Gastroesophageal sphincter (tissue), 3 donors: ENCODE measurements around the gene HIGD1A.

Source experiments
- POLR2AphosphoS5 ChIP-seq: sonication (generic); formaldehyde crosslinking; IDR thresholded peaks from one replicate; pipeline ENCODE4 v1.6.1; 2017; ENCODE audit warnings: antibody characterized with exemption
- TF ChIP-seq, protein P1 (sequence below), 4 experiments: fragments of 200-600 bp in 2 of 4; fragments of 450-650 bp in 2 of 4; sonication (generic) in 1 of 4; IDR thresholded peaks; one replicate each; pipeline ENCODE4 v1.5.1; 2017 to 2019; ENCODE audit warnings: antibody characterized with exemption in 4 of 4, mild to moderate bottlenecking in 2 of 4, moderate library complexity in 2 of 4

DNA sequence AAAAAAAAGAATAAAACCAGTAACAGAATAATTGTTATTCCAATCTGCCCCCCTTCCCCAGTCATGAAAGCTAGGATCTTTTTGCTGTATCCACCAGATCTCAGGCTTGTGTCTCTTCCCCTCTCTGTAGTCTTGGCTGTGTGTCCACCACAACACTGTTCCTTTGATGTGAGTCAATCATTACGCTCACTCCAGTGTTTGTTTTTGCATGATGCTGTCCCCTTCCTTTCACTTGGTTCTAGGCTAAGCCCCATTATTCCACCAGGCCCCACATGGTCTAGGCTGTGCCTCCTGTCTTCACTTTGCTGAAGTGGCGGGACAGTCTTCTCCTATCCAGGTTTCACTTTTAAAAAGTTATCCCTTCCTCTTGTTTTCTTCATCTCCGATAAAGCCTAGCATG lies 18.5 kb upstream of the HIGD1A start:
- TF ChIP-seq, protein P1, sequence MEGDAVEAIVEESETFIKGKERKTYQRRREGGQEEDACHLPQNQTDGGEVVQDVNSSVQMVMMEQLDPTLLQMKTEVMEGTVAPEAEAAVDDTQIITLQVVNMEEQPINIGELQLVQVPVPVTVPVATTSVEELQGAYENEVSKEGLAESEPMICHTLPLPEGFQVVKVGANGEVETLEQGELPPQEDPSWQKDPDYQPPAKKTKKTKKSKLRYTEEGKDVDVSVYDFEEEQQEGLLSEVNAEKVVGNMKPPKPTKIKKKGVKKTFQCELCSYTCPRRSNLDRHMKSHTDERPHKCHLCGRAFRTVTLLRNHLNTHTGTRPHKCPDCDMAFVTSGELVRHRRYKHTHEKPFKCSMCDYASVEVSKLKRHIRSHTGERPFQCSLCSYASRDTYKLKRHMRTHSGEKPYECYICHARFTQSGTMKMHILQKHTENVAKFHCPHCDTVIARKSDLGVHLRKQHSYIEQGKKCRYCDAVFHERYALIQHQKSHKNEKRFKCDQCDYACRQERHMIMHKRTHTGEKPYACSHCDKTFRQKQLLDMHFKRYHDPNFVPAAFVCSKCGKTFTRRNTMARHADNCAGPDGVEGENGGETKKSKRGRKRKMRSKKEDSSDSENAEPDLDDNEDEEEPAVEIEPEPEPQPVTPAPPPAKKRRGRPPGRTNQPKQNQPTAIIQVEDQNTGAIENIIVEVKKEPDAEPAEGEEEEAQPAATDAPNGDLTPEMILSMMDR (IDR thresholded peaks at IDR 0.05) = no peak
- TF ChIP-seq POLR2AphosphoS5 = no peak
